Left colon (tissue), 2 donors: Measurements from ENCODE around the gene MPO. TPM values are rescaled to one million over a fixed set of nuclear protein-coding genes. Genes with fewer than 3 reads are reported as not detected.

ENCODE experiments used
- ATAC-seq: fragments of 200-7000 bp; cut with Tn5 transposase; one replicate; pipeline ENCODE4 v1.9.1; 2020; ENCODE audit warnings: mild to moderate bottlenecking, moderate library complexity
- DNase-seq, 2 donors: peaks; one replicate each; pipeline ENCODE4 v3.0.0-alpha.2; 2020
- intact Hi-C, 2 donors: fragments of 100-400 bp; cut with DNase I in 1 of 2; cut with micrococcal nuclease in 1 of 2; formaldehyde crosslinking; loops; one replicate each; pipeline versions ENCODE4 v1.11.2 to v1.14.0; 2022; cut with DNase I, micrococcal nuclease
- total RNA-seq, 2 donors: library from RNA; stranded (reverse); fragmentation: NEBNext Ultra II Directional; extraction: Animal tissue kit (Norgen Biotek cat#: 25700); gene quantifications; one replicate each; pipeline ENCODE4 v1.2.1, GENCODE V29; 2021
- donor health status: DM: no; HTN: no; CAD: no.
- donor health status: DM: yes; HTN: yes; CAD: no.

MPO gene
- total RNA-seq, 2 donors from 2014 or later = 0.45 TPM; not detected in 1

DNA sequence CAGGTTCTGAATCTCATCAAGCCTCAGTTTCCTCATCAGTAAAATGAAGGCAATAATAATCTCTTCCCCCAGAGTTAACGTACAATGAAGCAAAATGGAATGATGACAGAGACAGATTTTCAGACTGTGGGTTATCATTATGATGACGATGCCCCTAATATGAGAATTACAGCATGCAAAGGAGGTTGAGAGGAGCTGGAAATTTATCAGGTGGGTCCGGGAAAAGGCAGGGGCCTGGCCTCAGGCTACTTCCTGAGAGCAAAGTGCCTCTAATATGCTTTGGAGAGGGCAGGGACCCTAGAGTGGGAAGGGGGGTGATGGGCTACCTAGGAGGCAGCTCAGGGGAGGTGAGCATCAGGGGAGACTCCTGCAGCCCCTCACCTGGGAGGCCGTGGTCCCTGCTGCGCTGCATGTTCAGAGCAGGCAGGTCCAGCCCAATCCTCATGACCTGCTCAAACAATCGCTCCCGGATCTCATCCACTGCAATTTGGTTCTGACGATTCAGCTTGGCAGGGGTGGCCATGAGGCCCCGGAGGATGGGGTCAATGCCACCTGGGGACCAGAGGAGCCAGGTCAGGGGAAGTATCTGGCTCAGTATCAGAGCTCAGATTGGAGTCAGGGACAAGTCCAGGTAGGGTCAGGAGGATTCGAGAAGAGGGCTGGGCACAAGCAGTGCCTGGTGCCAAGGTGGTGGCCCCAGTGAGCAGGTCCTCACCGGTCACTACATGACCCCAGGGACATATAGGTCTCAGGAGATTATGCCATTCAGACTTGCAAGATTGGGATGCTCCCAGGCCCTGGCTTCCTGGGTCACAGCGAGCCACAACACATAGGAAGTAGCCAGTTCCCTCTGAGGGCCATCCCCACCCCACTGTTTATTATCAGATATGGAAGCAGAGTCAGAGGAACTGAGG, 8.1 kb downstream of the MPO start:
- ATAC-seq (no peak), DNase-seq (no peak)
- intact Hi-C loops = no loop called here

DNA sequence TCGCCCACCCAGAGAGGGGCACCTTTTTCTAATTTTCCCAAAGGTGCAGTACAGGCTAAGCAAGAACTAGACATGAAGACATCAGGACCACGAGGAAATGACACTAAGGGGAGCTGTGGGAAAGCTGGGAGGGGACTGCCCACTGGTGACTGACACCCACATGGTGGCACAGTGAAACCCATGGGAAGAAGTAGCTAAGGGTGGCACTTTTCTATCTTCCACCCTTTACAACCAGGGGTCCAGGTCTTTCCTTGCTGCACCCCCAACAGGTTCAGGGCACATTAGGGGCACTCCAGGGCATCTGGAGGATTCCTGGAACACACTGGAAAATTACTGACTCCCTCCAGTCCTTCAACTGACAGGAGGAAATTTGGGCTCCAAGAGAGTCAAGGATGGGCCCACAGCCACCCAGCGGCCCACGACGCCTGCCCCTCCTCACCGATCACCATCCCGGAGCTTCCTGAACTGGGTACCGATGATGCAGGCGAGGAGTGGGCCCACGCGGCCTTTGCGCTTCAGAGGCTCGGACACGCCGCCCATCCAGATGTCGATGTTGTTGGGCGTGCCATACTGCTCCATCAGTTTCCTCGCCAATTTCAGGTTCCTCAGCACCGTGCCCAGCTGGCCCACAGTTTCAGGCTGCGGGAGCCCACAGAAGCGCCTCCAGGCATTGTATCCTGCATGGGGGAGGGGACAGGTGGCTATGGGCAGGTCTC, 9.4 kb downstream of the MPO start:
- no peak for ATAC-seq
- intact Hi-C loops = no loop called here
- DNase-seq = no peak

DNA sequence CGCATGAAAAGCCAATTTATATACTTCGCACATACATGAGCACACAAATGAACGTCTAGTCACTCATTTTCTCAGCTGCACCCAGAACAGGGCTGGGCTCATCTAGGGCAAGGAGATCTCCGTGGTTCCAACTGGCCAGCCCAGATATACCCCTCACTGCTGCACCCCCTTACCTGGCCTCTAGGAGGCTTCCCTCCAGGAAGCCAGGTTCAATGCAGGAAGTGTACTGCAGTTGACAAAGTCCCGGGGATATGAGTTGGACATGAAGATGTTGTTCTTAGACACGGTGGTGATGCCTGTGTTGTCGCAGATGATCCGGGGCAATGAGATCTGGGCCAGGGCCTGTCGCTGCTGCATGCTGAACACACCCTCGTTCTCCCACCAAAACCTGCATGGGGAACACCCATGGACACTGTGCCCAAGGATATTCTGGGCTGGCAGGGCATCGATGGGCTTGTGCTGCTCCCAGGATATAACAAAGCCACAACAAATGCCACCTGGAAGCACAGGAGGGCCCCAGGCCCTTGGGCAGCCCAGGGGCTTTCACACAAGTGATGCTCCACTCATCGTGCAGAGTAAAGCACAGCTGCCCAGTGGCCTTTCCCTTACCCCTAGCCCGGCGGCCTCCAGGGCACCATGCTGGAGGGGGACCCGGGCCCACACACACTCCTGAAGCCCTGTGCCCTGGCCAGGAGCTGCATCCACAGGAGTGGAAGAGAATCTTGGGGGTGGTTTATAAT, 10.1 kb downstream of the MPO start:
- intact Hi-C loops = no loop called here
- peak; percentile 47 for ATAC-seq
- no peak for DNase-seq

DNA sequence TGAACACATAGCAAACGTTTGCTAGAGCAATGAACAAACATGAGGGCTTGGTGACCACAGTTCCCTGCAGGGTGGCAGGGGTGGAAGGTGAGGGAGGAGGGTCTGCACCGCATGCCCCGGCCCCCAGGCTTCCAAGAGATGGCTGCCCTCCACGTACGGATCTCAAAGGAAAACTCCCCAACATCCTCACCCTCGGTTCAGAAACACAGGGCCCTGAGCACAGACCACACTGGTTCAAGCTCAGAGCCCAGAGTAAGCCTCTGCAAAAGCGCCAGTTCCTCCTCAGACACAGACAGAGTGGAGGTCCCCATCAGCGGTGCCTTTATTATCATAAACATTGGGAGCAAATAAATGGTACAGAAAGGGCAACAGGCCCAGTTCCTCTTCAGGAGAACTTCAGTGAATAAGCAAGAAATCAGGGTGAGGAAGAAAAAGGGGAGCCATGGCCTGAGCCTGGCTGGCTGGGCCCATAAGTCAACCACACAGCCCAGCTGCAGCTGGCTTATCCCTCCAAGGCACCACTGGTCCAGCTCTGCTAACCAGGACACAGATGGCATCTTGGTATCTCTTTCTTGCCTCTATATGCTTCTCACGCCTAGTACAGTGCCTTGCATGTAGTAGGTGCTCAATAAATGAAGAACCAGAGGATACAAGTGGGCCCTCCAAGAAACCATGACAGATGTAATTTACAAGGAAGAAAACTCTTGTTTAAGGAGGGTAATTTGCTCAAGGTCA, 11.0 kb downstream of the MPO start:
- no peak for ATAC-seq
- DNase-seq = no peak
- intact Hi-C loops = no loop called here

DNA sequence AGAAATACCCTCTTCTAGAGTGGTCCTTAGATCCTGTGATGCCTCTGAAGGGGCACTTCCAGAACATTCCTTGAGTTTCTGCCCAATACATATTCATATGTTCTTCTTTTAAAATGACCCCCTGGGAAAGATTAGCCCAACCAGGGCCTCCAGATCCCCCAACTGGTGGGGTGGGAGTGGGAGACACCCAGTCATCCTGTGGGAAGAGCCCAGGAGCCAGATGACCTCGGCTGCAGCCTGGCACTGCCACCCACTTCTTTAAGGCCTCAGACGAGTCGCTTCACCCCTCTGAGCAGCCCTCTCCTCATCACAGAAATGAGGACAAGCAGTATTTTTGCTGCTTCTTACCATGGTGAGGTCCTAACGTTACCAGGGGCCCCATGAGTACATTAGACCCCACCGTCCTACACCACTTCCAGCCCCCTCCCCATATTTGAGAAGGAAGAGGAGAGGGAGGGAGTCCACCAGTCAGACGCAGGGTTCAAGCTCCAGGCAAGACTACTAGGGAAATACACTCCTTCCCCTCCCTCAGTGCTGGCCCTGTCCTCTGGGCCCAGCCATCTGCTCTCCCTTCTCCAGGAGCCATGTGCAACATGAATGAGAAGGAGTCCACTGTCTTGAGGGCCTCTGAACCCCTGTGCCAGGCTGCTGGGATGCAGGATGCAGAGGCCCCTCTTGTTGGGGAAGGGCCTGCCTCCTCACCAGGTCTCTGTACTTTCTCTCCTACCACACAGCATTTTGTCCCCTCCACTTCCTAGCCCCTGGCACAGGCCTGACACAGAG, 11.8 kb downstream of the MPO start:
- ATAC-seq (no peak), DNase-seq (no peak)
- intact Hi-C loops = no loop called here

DNA sequence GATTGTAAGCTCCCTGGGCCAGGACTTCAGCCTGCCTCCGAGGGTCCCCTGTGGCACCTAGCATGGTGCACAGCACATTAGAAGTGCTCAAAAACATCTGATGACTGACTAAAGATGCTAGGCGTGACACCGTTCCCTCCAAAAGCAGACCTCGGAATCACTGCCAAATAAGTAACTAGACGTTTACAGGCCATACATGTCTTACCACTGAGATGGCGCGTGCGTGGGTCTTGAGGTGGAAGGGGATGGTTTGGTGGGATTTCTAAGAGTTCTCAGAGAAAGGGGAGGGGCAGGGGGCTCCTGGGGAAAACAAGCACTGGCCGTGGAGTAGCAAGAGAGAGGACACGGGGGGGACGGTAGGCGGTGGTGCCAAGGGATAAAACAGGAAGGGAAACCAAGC, 12.4 kb downstream of the MPO start:
- intact Hi-C loops = no loop called here
- ATAC-seq = no peak

DNA sequence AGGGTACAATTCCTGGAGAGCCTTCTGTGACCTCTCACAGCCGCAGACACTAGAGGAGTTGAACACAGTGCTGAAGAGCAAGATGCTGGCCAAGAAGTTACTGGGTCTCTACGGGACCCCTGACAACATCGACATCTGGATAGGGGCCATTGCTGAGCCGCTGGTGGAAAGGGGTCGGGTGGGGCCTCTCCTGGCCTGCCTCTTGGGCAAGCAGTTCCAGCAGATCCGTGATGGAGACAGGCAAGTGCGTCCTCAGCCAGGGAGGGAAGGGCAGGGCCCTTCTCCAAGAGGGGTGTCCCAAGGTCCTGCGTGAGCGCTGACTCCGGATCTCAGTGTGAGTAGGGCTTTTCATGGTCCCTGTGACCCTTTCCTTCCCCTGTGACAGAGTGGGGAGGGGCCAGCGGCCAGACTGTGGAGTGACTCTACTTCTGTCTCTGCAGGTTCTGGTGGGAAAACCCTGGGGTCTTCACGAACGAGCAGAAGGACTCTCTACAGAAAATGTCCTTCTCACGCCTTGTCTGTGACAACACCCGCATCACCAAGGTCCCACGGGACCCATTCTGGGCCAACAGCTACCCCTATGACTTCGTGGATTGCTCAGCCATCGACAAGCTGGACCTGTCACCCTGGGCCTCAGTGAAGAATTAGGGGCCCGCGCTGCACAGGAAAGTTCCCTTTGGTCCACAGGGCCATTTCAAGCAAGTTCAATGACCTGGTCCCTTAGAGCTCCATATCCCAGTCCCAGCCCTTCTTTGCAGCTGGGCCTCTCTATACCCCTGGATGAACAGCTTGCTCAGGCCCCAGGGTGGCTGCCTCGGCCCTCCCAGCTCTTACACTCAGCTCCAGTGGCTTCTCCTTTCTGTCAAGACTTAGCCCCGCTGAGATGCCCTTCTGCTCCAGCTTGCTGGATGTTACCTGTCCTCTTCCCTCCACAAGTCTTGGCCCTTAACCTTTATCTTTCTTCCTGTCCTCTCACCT, 13.1 kb downstream of the MPO start:
- no peak for ATAC-seq
- intact Hi-C loops = no loop called here
- DNase-seq = no peak

More for the DNA sequence above, 12.4 kb downstream of the MPO start:
- no peak for DNase-seq

DNA sequence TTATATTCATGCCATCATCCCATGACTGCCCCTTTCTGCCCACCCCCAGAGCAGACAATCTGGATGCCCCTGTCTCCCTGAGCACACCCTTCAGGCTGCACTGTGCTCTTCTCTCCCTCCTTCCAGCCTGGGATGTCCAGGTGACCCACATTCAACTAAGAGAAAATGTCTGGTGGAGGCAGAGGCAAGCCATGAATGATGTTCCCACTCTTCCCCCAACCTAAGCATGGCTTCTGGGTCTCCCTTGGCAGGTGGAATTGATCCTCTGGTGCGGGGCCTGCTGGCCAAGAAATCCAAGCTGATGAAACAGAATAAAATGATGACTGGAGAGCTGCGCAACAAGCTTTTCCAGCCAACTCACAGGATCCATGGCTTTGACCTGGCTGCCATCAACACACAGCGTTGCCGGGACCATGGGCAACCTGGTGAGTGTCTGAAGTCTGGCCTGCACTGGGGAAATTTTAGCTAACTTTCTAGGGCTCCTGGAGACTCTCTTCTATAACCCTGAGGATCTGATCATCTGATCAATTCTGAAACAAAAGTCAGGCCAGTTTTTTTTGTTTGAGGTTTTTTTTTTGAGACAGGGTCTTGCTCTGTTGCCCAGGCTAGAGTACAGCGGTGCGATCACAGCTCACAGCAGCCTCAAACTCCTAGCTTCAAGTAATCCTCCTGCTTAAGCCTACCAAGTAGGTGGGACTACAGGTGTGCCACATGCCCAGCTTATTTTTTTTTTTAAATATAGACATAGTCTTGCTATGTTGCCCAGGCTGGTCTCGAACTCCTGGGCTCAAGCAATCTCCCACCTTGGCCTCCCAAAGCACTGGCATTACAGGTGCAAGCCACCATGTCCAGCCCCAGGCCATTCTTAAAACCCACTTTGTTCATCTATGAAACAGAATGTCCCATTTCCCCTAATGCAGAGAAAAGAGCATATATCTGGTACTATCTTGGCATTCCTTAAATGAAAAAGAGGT, 14.5 kb downstream of the MPO start:
- DNase-seq = no peak
- no peak for ATAC-seq
- intact Hi-C loops = no loop called here

DNA sequence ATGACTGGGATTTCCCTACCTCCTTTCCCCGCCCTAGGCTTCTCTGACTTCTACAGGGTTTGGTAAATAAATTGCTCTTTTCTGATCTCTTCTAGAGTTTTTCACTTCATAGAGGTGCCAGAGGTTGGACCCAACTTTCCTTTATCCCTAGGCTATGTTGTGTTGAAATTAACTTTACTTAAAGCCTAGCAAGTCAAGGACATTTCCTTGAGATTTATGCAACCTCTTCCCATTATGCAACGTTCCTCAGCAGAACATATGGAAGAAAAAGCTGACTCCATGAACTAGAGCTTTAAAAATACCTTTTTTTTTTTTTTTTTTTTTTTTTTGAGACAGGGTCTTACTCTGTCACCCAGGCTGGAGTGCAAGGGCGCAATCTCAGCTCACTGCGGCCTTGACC, 15.5 kb downstream of the MPO start:
- ATAC-seq = no peak
- intact Hi-C loops = no loop called here
- no peak for DNase-seq

DNA sequence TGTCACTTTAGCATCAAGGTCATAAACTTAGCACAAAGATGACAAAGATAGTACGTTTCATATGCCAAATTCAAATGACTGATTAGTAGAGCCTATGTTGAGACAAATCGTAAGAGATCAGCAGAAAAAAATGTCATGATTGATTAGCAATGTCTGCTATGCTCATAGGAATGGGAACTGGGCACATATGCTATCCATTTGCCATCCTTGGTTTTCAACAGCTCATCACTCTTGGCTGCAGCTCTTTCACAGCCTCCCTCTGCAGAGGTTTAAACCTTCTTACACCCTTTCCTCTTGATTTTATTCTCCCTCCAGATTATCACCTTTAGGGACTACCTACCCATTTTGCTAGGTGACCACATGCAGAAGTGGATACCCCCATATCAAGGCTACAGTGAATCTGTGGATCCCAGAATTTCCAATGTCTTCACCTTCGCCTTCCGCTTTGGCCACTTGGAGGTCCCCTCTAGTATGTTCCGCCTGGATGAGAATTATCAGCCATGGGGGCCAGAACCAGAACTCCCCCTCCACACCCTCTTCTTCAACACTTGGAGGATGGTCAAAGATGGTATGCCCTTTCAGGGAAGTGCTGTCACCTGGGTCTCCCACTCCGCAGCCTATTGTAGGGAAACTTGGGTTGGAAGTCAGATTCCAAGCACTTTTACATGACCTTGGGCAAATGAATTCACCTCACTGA, 16.2 kb downstream of the MPO start:
- intact Hi-C loops = no loop called here
- DNase-seq (no peak), ATAC-seq (no peak)

DNA sequence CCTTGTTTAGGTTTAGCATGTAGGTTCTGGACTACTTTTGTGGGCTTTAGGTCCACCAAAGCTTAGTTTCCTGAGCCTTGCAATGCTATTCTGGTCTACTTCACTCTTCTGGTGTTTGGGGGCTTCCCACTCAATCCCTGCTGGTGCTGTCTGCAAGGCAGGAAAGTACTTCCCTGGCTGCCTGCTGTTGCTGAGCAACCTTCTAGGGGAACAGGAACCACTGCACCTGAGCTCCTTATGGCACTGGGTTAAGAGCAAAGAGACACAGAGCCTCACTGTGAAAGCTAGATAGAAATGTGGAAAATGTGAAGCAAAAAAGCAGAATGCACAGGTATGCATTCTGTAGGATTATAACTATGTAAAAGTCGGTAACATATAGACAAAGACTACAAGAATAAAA, 17.0 kb downstream of the MPO start:
- intact Hi-C loops = no loop called here
- DNase-seq (no peak), ATAC-seq (no peak)

DNA sequence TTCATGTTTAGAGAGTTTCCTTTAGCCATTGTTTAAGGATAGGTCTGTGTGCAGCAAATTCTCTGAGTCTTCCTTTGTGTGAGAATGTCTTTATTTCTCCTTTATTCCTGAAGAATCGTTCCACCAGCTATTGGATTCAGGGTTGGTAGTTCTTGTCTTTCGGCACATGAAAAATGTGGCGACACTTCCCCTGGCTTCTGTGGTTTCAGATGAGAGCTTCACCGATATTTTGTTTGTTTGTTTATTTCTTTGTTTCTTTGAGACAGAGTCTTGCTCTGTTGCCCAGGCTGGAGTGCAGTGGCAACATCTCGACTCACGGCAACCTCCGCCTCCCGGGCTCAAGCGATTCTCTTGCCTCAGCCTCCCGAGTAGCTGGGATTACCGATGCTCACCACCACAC, 18.6 kb downstream of the MPO start:
- intact Hi-C loops = no loop called here

DNA sequence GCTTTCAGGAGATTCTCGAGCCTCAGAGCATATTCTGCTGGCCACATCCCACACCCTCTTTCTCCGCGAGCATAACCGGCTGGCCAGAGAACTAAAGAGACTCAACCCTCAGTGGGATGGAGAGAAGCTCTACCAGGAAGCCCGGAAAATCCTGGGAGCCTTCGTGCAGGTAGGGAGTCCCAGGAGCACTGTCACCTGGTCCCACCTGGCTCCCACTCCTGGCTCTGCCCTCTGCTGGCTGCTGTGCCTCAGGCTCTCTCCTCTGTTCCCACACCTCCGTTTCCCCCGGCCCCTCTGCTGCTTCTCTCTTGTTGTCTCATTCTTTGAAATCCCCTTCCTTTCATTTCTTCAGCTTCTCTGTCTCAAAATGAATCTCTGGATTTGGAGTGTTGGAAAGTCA, 25.9 kb downstream of the MPO start:
- intact Hi-C loops = no loop called here
- ATAC-seq (no peak), DNase-seq (no peak)

More for the DNA sequence above, 18.6 kb downstream of the MPO start:
- DNase-seq (no peak), ATAC-seq (no peak)

DNA sequence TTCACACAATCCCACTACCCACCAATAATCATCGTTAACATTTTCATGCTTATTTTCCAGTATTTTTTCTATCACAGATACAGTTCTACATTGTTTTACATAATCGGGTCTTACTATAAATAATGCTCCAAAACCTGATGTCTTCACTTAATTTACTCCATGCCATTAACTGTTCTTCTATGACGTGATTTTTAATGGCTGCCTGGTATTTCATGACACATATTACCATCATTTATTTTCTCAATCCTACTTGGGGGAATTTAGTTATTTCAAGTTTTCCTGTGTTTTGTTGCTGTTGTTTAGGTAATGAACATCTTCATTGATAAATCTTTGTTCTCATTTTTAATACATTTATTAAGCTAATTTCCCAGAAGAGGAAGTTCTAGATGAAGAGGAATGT, 27.7 kb downstream of the MPO start:
- DNase-seq = no peak

DNA sequence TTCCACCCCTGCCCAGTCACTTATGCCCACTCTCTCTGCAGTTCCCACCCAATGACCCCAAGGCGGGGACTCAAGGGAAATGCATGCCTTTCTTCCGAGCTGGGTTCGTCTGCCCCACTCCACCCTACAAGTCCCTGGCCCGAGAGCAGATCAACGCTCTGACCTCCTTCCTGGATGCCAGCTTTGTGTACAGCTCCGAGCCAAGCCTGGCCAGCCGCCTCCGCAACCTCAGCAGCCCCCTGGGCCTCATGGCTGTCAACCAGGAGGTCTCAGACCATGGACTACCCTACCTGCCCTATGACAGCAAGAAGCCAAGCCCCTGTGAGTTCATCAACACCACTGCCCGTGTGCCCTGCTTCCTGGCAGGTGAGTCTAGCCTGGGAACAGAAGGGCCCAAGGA, 28.6 kb downstream of the MPO start:
- DNase-seq = no peak
- ATAC-seq = no peak
- intact Hi-C loops = no loop called here

More for the DNA sequence above, 27.7 kb downstream of the MPO start:
- intact Hi-C loops = no loop called here
- ATAC-seq = no peak
